Stimulated activated CD8-positive, alpha-beta memory T cell treated with anti-CD3 and anti-CD28 coated beads, Interleukin-2, amount 100 ng/mL, for 1 hour (primary cell): ENCODE measurements around the gene USP20.
"Not testable (repeated sequence)": the region's sequence is repeated elsewhere in the genome, so short reads cannot be mapped to it uniquely, and the experiment has no call there.

ENCODE experiments used
- DNase-seq, 2 donors: peaks; one replicate each; pipeline ENCODE4 v3.0.0-alpha.2; 2020; ENCODE audit warnings: low read depth in 2 of 2

The USP20 gene

DNA sequence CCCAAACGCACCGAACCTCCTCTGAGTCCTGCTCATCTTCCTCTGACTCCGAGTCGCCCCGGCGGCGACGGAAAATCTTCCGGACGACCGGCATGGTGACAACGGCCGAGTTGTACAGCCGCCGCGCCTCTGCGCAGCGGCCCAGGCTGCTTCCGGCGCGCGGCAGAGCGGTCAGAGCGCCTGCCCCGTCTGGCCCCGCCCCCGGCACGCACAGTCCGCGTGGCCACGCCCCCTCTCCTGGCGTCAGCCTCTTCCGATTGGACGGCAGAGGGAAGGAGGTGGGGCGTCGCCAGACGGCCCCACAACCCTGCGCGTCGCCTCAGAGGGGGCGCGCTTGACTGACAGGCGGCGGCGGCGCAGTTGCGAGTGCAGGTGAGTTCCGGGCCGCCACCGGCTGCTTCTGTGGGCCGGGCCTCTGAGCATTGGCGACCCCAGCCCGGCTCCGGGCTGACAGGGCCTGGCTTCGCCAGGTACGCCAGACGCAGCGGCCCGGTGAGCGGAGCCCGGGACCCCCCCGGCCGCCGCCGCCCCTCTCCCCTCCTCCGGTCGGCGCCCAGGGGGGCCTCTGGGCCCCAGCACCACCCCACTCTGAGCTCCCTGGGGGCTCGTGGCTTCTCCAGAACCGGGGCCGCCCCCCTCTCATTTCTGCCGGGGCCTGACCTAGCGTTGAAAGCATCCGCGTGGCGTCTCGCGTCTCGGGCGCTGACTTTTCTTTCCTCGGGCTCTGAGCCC is at the start of gene USP20, which contains the start of gene C9orf78:
USP20 (plus strand) TSS at position 331 of the 732 bp plus-strand sequence. CDS start 17,098 bp downstream, outside the sequence.
C9orf78 (minus strand) TSS at position 148 of the 732 bp plus-strand sequence; CDS start at position 94, 54 bp downstream.
- peak; percentile 92 to 96 for DNase-seq

DNA sequence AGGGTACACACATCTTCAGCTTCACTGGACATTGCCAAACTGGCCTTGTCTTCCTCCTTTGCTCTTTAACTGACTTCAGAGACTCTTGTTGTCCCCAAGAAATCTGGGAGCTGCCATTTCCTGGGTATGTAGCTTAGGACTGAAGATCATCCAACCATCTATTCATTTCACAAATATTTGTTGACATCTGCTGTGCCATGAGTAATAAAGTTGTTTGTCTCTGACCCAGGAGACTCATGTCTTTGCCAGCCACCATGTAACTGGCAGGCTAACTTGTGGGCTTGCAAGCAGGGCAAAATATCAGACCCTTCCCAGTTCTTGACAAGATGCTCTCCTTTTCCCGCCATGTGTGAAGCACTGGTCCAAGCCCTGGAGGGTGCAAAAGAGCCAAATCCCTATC is 49.4 kb upstream of the USP20 start:
- no peak for DNase-seq

DNA sequence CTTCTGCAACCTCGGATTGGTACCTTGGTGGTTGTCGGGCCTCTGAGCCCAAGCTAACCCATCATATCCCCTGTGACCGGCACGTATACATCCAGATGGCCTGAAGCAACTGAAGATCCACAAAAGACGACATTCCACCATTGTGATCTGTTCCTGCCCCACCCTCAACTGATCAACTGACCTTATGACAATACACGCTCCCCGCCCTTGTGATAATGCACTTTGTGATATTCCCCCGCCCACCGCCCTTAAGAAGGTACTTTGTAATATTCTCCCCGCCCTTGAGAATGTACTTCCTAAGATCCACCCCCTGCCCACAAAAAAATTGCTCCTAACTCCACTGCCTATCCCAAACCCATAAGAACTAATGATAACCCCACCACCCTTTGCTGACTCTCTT is 48.8 kb upstream of the USP20 start:
- no peak for DNase-seq

DNA sequence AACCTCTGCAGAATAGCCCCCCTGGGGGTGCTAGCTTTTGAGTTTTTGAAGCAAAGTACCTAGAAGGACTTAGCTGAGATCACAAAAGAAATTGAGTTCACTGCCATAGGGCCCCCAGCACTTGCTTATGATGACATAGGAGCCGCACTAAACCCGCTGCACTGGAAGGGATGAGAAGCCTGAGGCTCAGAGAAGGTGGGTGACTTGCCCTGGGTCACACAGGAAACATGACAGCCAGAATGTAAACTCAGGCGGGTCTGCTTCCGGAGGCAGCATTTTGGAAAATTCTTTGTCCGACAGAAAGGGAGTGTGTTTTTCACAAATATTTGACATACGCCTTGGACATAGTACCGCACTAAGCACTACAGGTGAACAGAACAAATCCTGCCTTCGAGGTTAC is 40.7 kb upstream of the USP20 start:
- DNase-seq, result no peak

DNA sequence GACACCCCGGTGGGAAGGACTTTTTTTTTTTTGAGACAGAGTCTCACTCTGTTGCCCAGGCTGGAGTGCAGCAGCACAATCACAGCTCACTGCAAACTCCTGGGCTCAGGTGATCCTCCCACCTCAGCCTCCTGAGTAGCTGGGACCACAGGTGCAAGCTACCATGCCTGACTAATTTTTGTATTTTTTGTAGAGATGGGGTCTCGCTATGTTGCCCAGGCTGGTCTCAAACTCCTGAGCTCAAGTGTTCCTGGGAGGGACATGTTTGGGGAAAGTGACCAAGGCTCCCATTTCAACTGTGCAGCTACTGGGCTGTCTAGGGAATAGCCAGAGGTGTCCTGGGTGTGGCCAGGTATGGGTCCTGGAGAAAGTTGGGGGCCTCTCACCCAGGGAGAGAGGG is 39.2 kb upstream of the USP20 start:
- not testable (repeated sequence) for DNase-seq

DNA sequence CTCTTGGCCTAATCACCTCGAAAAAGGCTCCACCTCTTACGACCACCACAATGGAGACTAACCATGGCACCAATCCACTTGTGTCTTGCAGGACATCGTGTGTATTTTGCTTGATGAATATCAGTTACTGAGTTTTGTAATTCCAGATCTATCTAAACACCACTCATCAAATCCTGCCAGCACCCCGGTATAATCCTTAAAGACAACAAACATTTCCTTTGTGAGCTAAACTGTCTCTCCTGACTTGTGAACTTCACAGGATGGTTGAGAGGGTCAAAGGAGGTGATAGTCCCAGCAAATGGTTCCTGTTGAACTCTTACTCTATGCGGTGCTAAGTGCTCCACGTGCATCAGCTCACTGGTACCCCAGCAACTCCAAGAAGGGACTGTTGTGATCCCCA is 36.3 kb upstream of the USP20 start:
- DNase-seq, result no peak

DNA sequence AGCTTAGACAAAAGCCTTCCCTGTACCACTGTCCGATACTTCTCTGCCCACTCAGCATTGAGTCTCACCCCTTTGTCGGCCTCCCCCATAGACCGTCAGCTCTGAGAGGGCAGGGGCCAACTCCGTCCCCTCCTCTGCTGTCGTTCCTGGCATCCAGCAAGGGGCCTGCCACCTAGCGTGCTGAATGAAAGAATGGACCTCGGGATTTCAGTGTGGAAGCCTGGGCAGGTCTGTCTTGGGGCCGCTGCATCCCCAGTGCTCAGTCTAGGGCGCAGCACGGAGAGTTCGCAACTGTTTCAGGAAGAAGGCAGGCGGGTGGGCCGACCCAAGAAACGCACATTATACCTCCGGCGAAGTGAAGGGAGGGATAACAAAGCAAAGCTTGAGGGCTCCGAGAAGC is 33.8 kb upstream of the USP20 start:
- DNase-seq, result no peak

DNA sequence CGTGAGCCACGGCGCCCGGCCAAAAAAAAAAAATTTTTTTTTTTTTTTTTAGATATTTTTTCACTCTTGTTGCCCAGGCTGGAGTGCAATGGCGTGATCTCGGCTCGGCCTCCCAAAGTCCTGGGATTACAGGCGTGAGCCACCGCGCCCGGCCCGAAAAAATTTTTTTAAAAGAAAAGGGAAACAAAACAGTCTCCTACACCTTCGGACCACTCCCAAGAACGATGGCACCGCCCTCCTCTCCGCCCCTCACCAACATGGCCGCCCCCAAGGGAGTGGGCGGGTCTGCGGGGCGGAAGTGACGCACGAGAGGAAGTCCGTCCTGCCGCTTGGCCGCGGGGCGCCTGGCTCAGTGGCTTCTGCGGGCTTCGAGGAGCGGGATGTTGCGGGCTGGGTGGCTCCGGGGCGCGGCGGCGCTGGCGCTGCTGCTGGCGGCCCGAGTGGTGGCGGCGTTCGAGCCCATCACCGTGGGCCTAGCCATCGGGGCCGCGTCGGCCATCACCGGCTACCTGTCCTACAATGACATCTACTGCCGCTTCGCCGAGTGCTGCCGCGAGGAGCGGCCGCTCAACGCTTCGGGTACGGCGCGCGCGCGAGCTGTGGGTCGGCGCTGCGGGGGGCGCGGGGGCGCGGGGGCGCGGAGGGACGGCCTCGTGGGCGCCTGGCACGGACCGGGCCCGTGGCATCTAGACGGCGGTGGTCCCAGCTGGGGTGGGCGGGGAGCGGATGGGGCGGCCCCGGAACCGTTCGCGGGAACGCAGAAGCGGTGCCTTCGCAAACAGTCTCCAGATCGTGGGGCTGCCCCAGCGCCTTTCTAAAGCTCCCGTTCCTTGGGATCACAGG is 32.2 kb upstream of the USP20 start, which contains the start of gene TOR1B:
TOR1B (plus strand) TSS at position 352 of the 843 bp plus-strand sequence; CDS start at position 381, 29 bp downstream.
- peak; percentile 89 to 91 for DNase-seq

DNA sequence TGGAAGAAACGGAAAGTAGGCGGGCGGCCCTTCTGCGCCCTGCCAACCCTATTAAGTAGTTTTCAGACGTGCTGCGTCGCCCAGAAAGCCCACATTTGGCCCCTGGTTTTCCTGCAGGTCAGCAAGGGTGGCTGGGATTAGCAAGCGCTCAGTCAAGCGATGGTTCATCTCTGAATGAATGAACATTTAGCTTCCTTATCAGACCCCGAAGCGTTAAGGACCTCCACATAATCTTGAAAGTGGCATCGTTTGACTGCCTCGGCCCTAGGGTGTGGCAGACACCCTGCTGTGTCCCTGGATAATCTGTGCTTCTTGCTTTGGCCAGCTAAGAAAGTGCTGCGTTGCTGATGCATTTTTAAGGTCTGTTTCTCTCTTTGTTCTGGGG is 31.6 kb upstream of the USP20 start:
- no peak for DNase-seq

DNA sequence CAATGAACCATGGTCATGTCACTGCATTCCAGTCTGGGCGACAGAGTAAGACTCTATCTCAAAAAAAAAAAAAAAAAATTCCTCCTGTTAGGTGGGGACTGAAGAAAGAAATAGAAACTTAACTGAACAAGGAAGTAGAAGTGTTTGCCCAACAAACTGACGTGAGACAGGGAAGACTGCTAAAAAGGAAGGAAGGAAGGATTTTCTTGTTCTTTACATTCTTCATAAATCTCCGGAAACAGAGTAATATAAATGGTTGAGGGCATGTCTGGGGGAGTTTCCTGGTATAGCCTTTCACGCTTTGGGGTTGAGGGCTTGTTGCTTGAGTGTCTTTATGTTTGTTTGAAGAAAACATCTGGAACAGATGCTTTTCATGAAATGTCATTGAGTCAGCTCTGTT is 29.2 kb upstream of the USP20 start:
- DNase-seq, result no peak

DNA sequence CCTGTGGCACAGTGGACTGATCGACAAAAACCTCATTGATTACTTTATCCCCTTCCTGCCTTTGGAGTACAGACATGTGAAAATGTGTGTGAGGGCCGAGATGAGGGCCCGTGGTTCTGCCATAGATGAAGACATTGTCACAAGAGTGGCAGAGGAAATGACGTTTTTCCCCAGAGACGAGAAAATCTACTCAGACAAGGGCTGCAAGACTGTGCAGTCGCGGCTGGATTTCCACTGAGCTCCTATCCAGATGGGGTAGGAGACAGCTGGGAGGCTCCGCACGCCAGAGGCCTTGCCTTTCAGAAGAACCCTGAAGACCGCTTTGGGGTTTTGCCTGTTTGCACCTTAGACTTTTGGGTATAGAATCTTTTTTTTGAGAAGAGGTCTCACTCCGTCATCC is 25.9 kb upstream of the USP20 start:
- no peak for DNase-seq

DNA sequence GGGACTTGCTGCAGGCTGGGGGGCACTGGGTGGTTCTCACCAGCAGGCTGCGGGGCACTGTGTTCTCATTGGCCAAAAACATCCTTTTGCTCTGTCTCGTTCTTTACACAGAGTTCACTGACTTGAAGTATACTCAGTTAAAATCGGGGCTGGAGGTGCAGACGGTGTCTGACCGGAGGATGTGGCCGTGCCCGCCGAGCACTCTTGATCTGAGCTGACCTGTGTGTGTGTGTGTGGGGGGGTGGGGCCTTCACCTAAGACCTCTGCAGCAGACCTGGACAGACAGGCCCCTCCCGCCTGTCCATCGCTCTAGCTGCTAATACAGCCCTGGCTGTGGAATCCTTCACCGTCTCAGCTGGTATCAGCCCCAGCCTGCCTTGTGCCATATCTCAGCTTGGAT is 25.1 kb upstream of the USP20 start:
- DNase-seq, result no peak

DNA sequence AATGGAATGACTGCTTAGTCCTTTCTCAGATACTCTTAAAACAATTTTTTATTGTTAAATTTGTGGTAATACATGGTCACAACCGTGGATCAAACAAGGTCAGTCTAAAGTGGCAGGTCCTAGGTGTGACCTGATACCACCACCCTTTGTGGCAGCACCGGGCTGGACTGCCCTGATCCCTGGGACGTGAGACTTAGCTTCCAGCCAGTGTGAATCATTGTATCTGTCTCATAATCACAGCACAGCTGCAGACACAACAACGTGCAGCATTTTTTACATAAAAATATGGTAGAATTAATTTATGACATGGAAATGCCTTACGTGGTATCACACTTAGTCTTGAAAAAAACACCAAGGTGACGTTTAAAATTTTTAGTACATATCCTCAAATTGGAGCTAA is 24.5 kb upstream of the USP20 start:
- DNase-seq, result no peak

DNA sequence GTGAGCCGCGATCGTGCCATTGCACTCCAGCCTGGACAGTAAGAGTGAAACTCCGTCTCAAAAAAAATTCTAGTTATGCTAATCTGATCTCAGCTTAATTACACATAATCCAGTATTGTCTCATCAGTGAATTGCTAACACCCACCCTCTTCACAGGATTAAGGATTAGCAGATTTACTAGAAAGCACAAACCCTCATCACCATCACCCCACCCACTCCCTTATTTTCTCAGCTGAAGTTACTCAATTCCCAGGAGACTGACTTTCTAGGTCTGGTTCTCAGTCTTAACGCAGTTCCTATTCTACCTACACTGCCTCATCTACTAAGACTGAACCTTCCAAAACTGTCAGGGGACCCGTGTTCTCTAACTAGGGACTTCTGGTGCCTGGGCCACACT is 23.3 kb upstream of the USP20 start:
- DNase-seq, result no peak

DNA sequence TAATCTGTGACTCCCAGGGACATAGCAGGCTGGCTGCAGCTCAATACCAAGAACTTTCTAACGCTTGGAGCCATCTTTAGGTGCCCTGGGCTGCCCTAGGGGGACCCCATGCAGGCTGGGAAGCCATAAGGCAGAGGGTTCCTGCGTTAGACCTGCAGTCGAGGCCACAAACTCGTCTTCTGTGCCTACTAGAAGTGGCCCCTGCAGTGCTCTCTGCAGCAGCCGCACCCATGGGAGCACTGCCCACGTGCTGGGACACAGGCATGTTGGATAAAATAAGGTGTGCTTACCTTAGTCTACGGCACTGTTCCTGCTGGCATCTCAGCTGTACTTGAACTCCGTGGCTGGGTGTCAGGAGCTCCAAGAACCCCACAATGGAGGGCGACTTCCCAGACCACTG is 22.9 kb upstream of the USP20 start:
- DNase-seq, result no peak

DNA sequence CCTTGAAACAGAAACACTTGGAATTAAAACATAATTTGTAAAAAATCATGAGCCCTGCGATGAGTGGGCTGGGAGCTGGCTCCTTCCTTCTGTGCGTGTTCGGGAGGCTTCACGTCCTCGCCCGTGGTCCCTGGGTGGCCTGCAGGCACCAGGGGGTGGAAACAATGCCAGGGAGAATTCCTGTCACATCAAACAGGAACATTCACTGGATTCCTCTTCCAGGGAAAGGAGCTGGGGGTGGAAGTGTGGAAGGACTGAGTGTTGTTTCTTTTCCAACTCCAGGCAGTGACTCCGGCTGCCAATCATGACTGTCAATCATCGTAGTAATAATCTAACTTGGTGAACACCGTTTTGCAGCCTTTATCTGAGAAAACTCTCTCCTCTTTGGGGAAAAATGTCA is 21.6 kb upstream of the USP20 start:
- DNase-seq, result no peak

DNA sequence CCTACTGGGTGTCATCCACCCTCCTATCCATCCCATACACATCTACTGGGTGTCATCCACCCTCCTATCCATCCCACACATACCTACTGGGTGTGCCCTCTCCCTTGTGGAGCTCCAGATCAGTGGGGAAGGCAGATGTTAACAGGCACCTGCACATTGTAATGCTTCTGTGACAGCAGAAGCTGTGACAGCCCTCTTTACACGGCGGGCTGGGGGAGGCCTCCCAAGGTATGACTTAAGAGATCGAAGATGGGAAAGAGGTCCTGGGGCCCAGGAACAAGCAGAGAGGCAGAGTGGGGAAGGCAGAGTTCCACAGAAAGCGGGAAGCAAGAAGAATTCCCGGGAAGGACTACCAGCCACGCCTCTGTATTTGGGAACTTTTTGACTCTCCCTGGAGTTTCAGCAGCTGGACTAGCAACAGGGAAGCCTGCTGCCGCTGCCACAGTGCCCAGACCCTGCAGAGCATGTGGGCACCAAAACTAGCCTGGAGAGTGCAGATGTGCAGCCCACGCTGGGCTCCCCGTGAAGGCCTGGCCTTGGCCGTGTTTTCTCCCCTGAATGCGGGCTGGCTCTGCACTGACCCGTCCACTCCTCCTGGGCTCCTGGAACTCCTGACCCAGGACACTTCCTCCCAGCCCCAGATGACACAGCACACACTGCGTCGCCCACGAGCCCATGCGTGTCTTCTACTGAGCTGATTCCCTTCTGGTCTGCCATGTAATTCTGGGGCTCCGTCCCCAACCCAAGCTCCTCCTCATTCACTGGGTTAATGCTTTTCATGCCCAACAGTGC is 20.6 kb upstream of the USP20 start:
- DNase-seq, result no peak

DNA sequence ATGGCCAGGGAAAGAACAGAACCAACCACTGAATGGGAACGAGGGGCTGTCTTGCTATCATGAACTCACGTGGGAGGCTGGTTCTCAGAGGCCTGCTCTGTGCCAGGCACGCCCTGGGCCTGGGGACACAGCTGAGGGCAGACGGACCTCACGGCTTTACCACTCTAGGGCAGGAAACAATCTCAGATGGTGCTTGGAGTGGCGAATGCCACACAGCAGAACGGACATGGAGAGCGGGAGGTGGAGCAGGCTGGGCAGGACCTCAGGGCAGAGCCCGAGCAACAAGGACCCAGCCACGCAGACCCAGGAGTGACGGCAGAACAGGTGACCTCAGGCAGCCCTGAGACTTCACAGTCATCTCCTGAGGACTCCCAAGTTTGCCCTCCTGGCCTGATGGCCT is 20.0 kb upstream of the USP20 start:
- DNase-seq, result no peak

DNA sequence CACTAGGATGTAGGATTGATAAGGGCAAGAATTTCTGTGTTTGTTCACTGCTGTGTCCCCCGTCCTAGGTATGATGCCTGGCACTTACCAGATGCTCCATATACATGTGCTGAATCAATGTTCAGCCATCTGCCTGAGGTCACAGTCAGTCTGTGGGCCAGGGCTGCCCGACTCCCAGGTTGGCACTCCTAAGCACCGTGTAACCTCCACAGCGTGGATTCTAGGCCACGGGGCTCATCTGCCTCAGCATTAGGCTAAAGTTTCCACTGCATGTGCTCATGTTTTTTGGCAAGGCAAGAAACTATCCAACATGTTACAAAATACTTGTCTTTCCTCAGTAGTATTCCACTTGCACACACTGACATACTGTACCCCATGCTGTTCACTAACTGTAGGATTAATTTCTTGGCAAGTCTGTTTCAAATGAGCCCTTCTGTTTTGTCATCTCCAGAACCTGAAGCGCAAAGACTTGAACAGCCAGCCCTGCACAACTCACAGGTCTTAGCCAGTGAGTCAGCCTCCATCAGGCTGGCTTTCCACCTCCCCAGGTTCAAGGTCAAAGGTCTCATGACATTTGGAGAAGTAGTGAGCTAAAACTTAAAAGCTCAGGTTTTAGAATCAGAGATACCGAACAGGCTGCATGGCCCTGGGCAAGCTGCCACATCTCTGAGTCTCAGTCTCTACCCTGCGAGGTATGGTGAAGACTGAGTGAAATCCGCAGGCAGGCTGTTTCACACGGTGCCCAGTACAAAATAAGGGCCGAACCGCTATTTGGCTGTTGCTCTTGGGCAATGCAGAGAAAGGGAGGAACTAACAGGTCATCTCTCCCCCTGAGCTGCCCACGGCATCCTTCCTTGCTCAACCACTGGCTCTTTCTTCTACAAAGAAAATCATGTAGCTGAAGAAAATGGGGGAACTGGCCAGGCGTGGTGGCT is 18.5 kb upstream of the USP20 start:
- DNase-seq, result no peak

DNA sequence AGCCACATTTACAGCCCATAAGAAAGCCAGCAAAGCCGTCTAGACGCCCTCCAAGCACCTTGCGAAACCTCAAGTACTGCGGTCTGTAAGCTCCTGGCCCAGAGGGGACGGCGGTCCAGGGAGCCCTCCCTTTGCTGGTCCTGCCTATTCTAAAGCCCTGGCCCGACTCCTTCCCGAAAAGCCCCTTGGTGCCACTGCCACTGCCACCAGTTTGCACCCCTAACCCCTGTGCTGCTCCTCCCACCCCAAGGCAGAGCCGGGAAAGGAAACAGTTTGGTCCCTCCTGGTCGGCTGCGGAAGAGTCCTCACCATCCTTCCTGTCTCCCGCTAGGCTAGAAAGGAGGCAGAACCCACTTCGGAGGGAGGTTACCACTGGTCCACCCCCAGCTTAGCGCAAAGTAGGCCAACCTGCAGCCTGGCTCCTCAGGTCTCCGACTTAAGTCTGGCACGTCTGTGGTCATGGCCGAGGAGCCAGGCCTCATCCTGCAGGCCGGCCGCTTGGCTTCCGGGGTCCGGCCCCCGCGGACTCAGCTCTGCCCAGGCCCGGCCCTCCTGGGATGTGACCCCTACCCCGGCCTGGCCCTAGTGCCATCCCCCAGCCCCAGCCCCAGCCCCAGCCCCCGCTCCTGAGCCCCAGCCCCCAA is 12.2 kb upstream of the USP20 start:
- DNase-seq, result no peak

DNA sequence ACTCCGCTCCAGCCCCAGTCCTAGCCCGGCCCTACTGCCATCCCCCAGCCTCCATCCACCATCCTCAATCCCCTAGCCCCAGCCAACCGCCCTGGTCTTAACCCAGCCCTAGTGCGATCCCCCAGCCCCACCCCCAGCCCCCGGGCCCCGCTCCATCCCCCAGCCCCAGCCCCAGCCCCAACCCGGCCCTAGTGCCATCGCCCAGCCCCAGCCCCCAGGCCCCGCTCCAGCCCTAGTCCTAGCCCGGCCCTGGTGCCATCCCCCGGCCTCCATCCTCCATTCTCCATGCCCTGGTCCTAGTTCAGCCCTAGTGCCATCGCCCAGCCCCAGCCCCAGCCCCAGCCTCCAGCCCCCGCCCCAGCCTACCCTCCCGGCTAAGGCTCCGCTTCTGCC is 11.7 kb upstream of the USP20 start:
- DNase-seq, result no peak
